Ascending aorta (tissue), 2 donors: Measurements from ENCODE around the gene CSTB. TPM values are rescaled to one million over a fixed set of nuclear protein-coding genes. Genes with fewer than 3 reads are reported as not detected.

Experiments used
- DNase-seq, 2 donors: peaks; one replicate each; pipeline ENCODE4 v3.0.0-alpha.2; 2019; ENCODE audit warnings: low spot score in 2 of 2
- H3K27ac ChIP-seq, 2 donors: fragments of 200-600 bp; sonication (generic); one replicate each; pipeline ENCODE4 v1.5.1; 2016 to 2017; ENCODE audit warnings: mild to moderate bottlenecking in 1 of 2
- H3K27me3 ChIP-seq: fragments of 200-600 bp; sonication (generic); one replicate; pipeline ENCODE4 v1.5.1; 2017
- H3K36me3 ChIP-seq, 2 donors: fragments of 200-600 bp; sonication (generic); one replicate each; pipeline ENCODE4 v1.5.1; 2016
- H3K4me1 ChIP-seq, 2 donors: fragments of 200-600 bp; sonication (generic); one replicate each; pipeline ENCODE4 v1.5.1; 2016 to 2017; ENCODE audit warnings: mild to moderate bottlenecking in 1 of 2
- H3K4me3 ChIP-seq, 2 donors: fragments of 200-600 bp; sonication (generic); one replicate each; pipeline ENCODE4 v1.5.1; 2016 to 2017; ENCODE audit warnings: mild to moderate bottlenecking in 1 of 2
- H3K9me3 ChIP-seq, 2 donors: fragments of 200-600 bp; sonication (generic); one replicate each; pipeline ENCODE4 v1.5.1; 2016
- CTCF ChIP-seq, 3 experiments: fragments of 200-600 bp in 2 of 3; fragments of 450-650 bp in 1 of 3; sonication (generic) in 2 of 3; IDR thresholded peaks; one replicate each; pipeline ENCODE4 v1.5.1; 2016 to 2019; ENCODE audit warnings: antibody characterized with exemption in 3 of 3, mild to moderate bottlenecking in 1 of 3, moderate library complexity in 1 of 3
- intact Hi-C: fragments of 100-400 bp; cut with DNase I; formaldehyde crosslinking; loops from one replicate; pipeline ENCODE4 v1.15.1; 2023
- total RNA-seq: library from RNA; depleted of rRNA; stranded (reverse); fragments of >200 nt; gene quantifications from one replicate; pipeline ENCODE4 v1.1.0, GENCODE V29; 2016

Gene CSTB
- total RNA-seq, 1 donor from 2014 or later: 8.7 TPM

- Histone ChIP-seq H3K27me3 (no peaks in the 10 kb centered on the region), H3K4me1 (no peaks in the 10 kb centered on the region)
- intact Hi-C loops: loop anchor here (10.0 kb wide), 1 partner anchor 232 kb away; the partner anchor contains the start of gene TRAPPC10
Measured at GRCh38 chr21:43782431-43783097, 6.5 kb upstream of the CSTB start.

GRCh38 chr21:43781846-43782245 lies 5.7 kb upstream of the CSTB start:
- no peak for DNase-seq
- intact Hi-C loops: loop anchor here (1.0 to 10.0 kb wide), 2 partner anchors 24 to 233 kb away; partner anchors contain the start of gene TRAPPC10
- no peaks in the 10 kb centered on the region for H3K36me3 ChIP-seq
- H3K27me3 ChIP-seq: no peaks in the 10 kb centered on the region
- H3K27ac ChIP-seq: no peak overlapping the region
- no peak for TF ChIP-seq CTCF (IDR thresholded peaks at IDR 0.05)
- no peak overlapping the region for H3K4me3 ChIP-seq
- no peaks in the 10 kb centered on the region for H3K9me3 ChIP-seq
- H3K4me1 ChIP-seq: no peaks in the 10 kb centered on the region

More at GRCh38 chr21:43782431-43783097, 6.5 kb upstream of the CSTB start:
- Histone ChIP-seq H3K4me3 (no peak overlapping the region), H3K36me3 (no peaks in the 10 kb centered on the region), H3K9me3 (no peaks in the 10 kb centered on the region), H3K27ac (no peak overlapping the region)
- DNase-seq: no peak
- TF ChIP-seq CTCF (IDR thresholded peaks at IDR 0.05): no peak

- TF ChIP-seq CTCF (IDR thresholded peaks at IDR 0.05): no peak
Measured at GRCh38 chr21:43779660-43780059, 3.6 kb upstream of the CSTB start.

GRCh38 chr21:43778469-43779335 lies 2.6 kb upstream of the CSTB start:
- no peak for DNase-seq
- H3K4me1 ChIP-seq: peaks cover 0 to 12% of the 10 kb centered on the region in 2 donors
- intact Hi-C loops: loop anchor here (5.0 kb wide), 1 partner anchor 51 kb away; no protein-coding TSS in a partner anchor
- no peak overlapping the region for H3K4me3 ChIP-seq
- peaks cover 7 to 11% of the 10 kb centered on the region in 2 donors for H3K36me3 ChIP-seq
- no peaks in the 10 kb centered on the region for H3K9me3 ChIP-seq
- TF ChIP-seq CTCF (IDR thresholded peaks at IDR 0.05): no peak
- H3K27ac ChIP-seq: no peak overlapping the region
- no peaks in the 10 kb centered on the region for H3K27me3 ChIP-seq

More at GRCh38 chr21:43779660-43780059, 3.6 kb upstream of the CSTB start:
- no peak for DNase-seq
- Histone ChIP-seq H3K4me3 (no peak overlapping the region), H3K4me1 (peaks cover 0 to 9% of the 10 kb centered on the region in 2 donors), H3K36me3 (peaks cover 0 to 1% of the 10 kb centered on the region in 2 donors), H3K27ac (no peak overlapping the region), H3K27me3 (no peaks in the 10 kb centered on the region), H3K9me3 (no peaks in the 10 kb centered on the region)
- intact Hi-C loops: loop anchor here (5.0 to 10.0 kb wide), 2 partner anchors 52 to 235 kb away; partner anchors contain the start of gene TRAPPC10

GRCh38 chr21:43777953-43778352 lies 1.8 kb upstream of the CSTB start:
- no peak for TF ChIP-seq CTCF (IDR thresholded peaks at IDR 0.05)
- intact Hi-C loops: loop anchor here (5.0 kb wide), 1 partner anchor 51 kb away; no protein-coding TSS in a partner anchor
- no peak for DNase-seq

More at GRCh38 chr21:43777953-43778352, 1.8 kb upstream of the CSTB start:
- Histone ChIP-seq H3K36me3 (peaks cover 15 to 18% of the 10 kb centered on the region in 2 donors), H3K27ac (no peak overlapping the region), H3K9me3 (no peaks in the 10 kb centered on the region), H3K4me3 (no peak overlapping the region), H3K27me3 (no peaks in the 10 kb centered on the region), H3K4me1 (peaks cover 0 to 12% of the 10 kb centered on the region in 2 donors)
